ENCODE measurements around the gene IER2.

The IER2 gene

DNA sequence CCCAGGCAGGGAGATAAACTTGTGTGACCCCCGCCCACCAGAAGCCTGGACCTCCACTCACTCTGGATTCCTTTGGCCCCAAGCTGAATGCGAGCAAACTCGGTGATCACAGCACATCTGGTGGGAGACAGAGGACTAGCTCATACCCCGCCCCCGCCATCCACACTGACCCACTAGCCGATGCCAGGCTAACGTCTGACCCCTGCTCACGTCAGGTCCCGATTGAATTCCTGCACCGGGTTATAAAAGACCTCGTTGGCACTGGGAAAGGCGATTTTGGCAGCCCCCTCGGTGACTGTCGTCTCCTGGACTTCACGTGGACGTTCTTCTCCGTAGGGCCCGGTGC is 34.3 kb upstream of the IER2 start:
- H3K4me3 ChIP-seq (ENCODE audit: low read length) = peak overlapping the region; percentile 96
- no peak for DNase-seq (ENCODE audit: low read depth)
- TF ChIP-seq, protein P1, sequence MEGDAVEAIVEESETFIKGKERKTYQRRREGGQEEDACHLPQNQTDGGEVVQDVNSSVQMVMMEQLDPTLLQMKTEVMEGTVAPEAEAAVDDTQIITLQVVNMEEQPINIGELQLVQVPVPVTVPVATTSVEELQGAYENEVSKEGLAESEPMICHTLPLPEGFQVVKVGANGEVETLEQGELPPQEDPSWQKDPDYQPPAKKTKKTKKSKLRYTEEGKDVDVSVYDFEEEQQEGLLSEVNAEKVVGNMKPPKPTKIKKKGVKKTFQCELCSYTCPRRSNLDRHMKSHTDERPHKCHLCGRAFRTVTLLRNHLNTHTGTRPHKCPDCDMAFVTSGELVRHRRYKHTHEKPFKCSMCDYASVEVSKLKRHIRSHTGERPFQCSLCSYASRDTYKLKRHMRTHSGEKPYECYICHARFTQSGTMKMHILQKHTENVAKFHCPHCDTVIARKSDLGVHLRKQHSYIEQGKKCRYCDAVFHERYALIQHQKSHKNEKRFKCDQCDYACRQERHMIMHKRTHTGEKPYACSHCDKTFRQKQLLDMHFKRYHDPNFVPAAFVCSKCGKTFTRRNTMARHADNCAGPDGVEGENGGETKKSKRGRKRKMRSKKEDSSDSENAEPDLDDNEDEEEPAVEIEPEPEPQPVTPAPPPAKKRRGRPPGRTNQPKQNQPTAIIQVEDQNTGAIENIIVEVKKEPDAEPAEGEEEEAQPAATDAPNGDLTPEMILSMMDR (conservative IDR thresholded peaks at IDR 0.05; ENCODE audit: low read length) = no peak

DNA sequence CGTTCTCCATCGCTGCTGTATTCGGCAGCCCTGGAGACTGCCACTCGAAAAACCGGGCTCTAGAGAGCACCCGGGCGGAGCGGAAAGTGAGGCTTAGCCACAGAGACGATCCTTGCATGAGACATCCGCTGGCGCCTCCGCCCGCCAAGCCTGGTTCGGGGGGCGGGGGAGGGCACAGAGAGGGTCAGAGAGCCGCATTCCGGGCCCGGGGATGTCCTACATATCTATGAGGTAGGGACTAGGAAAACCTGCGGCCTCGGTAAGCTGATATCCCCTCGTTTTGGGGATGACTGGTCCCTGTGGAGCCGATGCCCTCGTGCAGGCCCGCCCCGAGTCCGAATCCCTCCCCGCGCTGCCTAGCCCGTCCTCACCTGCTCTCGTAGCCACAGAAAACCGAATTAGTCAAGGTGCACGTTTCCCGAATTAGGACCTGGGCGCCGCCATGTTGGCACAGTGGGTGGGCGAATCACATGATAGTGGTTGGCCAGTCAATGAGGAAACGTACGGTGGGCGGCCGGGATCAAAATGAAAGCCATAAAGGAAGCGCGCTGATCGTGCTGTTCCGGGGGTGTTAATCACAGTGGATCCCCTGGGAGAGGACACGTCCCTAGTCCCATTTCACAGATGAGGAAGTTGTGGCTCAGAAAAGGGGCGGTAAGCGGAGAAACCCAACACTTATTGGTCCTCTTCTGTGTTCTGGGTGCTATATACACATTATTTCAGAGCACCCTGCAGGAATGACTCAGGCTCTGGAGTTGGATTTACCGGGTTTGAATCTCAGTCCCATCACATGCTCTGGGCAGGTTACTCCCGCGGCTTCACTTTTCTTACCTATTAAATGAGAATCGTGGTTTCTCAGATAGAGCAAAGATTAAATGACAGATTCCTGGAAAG is 33.7 kb upstream of the IER2 start, which contains the start of gene TRMT1:
Gene TRMT1 (minus strand): TSS at position 459 of the 894 bp plus-strand sequence. CDS start 341 bp downstream, at position 118.
- peak; percentile 90 for DNase-seq (ENCODE audit: low read depth)
- peak within 1 kb of the TSS; percentile 96 for H3K4me3 ChIP-seq (ENCODE audit: low read length)
- TF ChIP-seq, protein P1 (conservative IDR thresholded peaks at IDR 0.05; ENCODE audit: low read length) = no peak

DNA sequence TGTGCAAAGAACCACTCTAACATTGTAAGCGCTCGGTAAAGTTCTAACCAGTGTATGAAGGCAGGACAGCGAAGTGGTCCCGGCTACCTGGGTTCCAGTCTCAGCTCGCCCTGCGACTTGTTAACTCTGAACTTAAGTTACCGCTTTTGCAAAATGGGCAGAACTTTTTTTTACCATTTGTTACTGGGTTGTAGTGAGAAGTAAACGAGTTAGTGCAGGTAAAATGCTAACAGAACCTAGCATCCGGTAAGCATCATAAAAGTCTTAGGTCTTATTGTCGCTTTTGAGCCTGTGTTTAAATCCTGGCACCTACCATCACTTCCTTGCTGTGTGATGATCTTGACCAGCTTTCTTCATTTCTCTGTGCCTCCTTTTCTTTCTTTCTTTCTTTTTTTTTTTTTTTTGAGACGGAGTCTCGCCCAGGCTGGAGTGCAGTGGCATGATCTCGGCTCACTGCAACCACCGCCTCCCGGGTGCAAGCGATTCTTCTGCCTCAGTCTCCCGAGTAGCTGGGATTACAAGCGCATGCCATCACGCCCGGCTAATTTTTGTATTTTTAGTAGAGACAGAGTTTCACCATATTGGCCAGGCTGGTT is 32.9 kb upstream of the IER2 start:
- DNase-seq (ENCODE audit: low read depth) = no peak
- H3K4me3 ChIP-seq (ENCODE audit: low read length) = peak overlapping the region; percentile 96
- TF ChIP-seq, protein P1 (conservative IDR thresholded peaks at IDR 0.05; ENCODE audit: low read length) = no peak

DNA sequence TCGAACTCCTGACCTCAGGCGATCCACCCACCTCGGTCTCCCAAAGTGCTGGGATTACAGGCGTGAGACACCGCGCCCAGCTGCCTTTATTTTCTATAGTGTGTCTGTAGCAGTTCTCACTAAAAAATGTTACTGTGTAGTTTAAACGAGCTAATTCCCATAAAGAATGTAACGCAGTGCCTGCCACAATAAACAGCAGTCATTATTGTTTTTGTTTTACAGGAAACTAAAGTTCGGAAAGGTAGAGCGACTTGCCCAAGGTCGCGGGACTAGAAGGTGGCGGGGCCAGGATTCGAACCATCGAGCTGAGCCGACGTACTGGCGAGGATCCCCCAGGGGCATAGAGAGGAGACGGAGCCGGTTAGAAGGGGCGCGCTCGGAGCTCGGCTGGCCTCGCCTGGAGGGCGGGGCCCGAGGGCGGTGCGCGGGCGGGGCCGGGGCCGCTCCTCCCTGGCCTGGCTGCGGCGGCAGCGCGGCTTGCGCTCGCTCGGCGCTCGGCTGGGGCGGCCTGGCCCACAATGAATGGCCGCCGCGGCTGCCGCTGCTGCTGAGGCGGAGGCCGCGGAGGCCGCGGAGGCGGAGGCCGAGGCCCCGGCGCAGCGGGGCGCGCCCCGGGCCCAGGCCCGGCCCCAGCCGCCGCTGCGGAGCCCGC is 32.3 kb upstream of the IER2 start, which contains the start of gene NACC1:
Gene NACC1 (plus strand): TSS at position 493 of the 652 bp plus-strand sequence. CDS start 16,944 bp downstream, outside the sequence.
- TF ChIP-seq, protein P1 (conservative IDR thresholded peaks at IDR 0.05; ENCODE audit: low read length) = no peak
- peak within 1 kb of the TSS; percentile 96 for H3K4me3 ChIP-seq (ENCODE audit: low read length)
- DNase-seq (ENCODE audit: low read depth) = peak; percentile 86

- peak overlapping the region; percentile 79 for H3K4me3 ChIP-seq (ENCODE audit: low read length)
- TF ChIP-seq, protein P1 (conservative IDR thresholded peaks at IDR 0.05; ENCODE audit: low read length) = no peak
- DNase-seq (ENCODE audit: low read depth) = no peak
These were observed 31.6 kb upstream of the IER2 start for GRCh38 chr19:13118424-13119193.

DNA sequence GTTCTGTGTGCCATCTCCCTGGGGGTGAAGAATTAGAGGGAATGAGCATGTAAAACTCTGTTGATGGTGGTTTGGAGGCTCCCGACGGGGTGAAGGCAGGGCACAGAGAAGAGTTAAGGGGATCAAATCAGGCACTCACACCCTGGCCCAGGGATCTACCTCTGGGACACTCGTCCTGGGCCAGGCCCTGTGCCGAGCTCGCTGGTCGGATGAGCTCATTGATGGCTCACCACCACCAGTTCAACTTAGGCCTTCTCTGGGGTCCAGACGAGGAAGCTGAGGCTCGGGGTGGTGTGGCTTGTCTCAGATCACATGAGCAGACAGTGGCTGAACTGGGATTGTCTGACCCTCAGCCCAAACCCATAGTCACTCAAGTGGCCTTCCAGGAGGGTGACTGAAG is 30.6 kb upstream of the IER2 start:
- H3K4me3 ChIP-seq (ENCODE audit: low read length) = peak overlapping the region; percentile 79
- TF ChIP-seq, protein P1 (conservative IDR thresholded peaks at IDR 0.05; ENCODE audit: low read length) = no peak
- no peak for DNase-seq (ENCODE audit: low read depth)

Measured in AG10803 (cell line).